Breast epithelium (tissue), 3 donors: ENCODE data around the gene FOLR3.

Source experiments
- CTCF ChIP-seq, 3 donors: fragments of 450-650 bp; IDR thresholded peaks; one replicate each; pipeline ENCODE4 v1.5.1; 2016 to 2017; ENCODE audit warnings: antibody characterized with exemption in 3 of 3, mild to moderate bottlenecking in 3 of 3, moderate library complexity in 3 of 3
- POLR2AphosphoS5 ChIP-seq, 3 donors: sonication (generic); formaldehyde crosslinking; IDR thresholded peaks; one replicate each; pipeline ENCODE4 v1.6.1; 2017; ENCODE audit warnings: antibody characterized with exemption in 3 of 3

GRCh38 chr11:72091292-72091691, 44.2 kb upstream of the FOLR3 start:
- TF ChIP-seq CTCF (IDR thresholded peaks at IDR 0.05) (peak; percentile 59 to 97 (median 90)), POLR2AphosphoS5 (IDR thresholded peaks at IDR 0.05) (peak in 2 of 3 donors; percentile 42 to 67)
